Stimulated activated CD4-positive, alpha-beta T cell treated with anti-CD3 and anti-CD28 coated beads, Interleukin-1b, Interleukin-23, amount 100 ng/mL, for 48 hours (primary cell): ENCODE measurements around the gene FCER1A.
"Not testable (repeated sequence)": the region's sequence is repeated elsewhere in the genome, so short reads cannot be mapped to it uniquely, and the experiment has no call there.

ENCODE experiments used
- DNase-seq: peaks from one replicate; pipeline ENCODE4 v3.0.0-alpha.2; 2020

FCER1A gene

DNA sequence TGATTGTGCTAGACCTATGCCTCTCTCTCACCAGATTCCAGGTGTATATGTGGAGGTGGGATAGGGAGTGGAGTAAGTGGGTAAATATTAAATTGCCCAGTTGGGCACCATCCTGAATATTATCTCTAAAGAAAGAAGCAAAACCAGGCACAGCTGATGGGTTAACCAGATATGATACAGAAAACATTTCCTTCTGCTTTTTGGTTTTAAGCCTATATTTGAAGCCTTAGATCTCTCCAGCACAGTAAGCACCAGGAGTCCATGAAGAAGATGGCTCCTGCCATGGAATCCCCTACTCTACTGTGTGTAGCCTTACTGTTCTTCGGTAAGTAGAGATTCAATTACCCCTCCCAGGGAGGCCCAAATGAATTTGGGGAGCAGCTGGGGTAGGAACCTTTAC, at the start of gene FCER1A:
TSS of gene FCER1A (plus strand) at position 242 of the 400 bp plus-strand sequence. CDS start at position 271, 29 bp downstream.
- no peak for DNase-seq

DNA sequence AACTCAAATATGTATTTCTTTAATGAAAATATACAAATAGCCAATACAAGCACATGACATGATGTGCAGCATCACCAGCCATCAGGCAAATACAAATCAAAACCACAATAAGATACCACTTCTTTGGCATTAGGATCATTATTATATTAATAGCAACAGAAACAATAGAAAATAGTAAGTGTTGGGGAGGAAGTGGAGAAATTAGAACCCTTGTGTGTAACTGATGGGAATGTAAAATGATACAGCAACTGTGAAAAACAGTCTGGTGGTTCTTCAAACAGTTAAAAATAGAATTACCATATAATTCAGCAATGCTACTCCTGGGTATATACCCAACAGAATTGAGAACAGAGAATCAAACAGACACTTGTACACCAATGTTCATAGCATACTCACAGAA, 40.8 kb upstream of the FCER1A start:
- no peak for DNase-seq

DNA sequence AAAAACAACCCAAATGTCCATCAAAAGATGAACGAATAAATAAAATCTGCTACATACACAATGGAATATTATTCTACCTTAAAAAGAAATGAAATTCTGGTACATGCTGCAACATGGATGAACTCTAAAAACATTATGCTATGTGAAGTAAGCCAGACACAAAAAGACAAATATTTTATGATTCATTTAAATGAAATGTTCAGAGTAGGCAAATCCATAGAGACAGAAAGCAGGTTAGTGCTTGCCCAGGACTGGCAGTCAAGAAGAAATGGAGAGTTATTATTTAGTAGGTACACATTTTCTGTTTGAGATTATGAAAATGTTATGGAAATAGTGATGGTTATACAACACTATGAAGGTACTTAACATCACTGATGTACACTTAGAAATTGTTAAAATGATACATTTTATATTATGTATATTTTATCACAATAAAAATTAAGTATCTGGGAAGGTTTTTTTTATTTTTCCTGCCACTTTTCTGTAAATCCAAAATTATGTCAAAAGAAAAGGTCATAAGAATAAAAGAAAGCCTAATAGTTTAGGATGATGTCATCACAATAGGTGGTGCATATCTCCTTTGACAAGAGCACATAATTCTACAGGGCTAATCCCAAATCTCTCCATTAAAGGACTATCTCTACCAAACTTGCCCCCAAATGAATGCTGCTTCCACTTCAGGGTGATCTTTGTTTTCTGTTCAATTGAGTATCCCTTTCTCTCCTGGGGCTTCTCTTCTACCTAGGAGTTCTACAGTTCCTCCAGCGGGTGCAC, 40.2 kb upstream of the FCER1A start:
- DNase-seq = no peak

DNA sequence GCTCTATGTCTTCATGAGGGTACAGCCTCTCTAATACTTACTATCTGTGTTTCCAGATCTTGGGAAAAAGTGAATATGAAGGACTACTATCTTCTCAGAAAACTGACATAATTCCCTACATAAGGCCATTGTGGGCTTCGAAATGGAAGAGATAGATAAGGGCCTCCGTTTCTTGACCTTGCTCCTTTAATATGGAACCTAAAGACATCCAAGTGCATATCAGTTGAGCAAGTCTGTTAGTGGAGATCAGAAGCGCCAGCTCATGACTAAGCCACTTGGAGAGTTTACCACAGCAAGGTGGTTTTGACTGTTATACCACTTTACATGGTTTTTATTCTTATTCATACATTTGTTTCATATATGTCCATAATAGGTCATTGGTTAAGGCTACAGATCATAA, 35.3 kb upstream of the FCER1A start:
- no peak for DNase-seq

DNA sequence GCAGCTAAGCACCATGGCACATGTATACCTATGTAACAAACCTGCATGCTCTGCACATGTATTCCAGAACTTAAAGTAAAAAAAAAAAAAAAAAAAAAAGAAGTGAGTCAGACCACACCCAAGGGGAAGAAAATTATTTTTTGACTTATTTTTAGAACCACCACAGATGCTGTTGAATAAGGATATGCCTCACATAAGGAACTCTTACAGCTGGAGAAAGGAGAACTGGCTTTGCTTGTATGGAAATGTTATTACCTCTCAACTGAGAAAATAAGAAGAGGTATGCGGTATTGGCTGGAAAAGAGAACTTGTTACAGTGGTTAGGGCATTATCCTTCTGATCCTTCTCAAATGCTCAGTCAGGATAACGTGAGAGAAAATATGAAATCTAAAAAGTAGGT, 27.5 kb upstream of the FCER1A start:
- DNase-seq = no peak

DNA sequence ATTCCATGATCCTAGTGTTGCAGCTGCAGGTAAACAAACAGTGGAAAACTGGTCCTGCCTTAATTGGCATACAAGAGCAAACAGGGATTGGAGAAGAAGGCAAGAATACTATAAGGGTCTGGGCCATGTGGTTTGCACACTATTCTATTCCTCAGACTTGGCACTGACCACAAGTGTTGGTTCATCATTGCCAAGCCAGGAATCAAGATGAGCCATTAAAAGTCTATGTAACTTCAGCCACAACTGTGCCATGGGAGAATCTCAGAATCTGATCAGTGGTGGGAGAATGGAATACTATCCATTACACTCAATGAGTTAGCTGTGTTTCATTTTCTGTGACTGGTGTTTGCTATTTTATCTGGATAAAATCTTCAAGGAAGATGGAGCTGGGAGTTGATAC, 26.2 kb upstream of the FCER1A start:
- no peak for DNase-seq

DNA sequence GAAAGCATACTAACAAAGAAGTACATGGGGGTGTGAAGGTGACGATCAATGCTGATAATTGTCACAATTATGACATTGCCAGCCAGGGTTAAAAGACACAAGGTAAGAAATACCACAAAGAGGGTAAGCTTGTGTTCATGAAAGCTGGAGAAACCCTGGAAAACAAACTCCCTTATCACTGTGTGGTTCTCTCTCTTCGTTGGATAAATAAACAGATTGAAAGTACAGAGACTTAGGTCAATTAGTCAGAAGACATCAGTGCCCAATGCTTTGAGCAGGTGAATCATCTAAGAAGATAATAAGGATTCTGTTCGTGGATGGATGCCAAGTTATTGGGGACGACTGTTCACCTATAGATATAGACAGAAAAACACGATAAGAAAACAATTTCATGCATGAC, 22.4 kb upstream of the FCER1A start:
- no peak for DNase-seq

DNA sequence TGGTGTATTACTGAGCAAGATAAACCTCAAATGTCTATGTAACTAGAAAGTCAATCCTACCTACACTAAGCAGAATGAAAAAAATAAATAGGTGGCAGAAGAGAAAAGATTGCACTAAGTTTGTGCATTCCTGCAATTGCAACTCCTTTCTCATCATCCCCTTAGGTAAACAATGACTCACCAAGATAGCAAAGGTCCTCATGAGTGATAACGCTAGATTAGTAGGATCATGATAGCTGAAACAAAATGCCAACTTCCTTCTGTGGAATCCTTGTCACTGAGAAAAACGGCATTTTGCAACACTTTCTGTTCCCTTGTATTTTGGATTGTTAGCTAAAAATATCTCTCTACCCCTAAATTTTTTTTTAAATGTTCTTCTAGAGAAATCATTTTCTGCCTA, 20.0 kb upstream of the FCER1A start:
- DNase-seq = no peak

DNA sequence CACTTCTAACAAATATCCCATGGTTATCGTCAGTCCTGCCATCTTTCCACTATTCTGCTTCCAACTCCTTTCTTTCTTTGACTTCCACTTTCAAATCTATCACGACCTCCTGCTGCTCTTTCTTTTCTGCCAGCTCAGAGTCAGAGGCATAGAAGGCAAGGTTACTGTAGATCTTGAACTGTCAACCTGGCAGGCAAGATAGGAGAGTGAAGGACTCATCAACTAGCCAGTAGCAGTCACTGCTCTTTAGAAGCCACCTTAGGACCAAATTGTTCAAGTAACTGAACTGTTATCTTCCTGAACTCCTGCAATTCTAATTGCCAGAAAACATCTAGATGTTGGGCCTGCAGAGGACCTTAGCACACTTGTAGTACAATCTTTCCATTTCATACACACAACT, 13.1 kb upstream of the FCER1A start:
- DNase-seq = no peak

DNA sequence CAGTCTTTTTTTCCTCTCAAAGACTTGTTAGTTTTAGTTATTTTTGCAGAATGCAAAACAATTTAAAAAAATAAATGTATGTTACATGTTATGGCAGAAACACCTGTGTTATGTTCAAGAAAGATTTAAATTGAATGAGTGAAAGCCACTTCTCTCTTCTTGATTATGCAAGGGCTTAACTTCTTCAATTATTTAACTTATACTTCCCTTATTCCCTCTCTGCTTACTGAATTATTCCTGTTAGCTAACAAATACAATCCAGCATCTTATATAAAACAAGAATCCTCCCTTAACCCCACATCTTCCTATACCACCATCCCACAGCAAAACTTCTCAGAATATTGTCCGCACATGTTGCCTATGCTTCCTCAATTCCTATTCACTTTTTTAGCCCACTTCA, 10.7 kb upstream of the FCER1A start:
- no peak for DNase-seq

DNA sequence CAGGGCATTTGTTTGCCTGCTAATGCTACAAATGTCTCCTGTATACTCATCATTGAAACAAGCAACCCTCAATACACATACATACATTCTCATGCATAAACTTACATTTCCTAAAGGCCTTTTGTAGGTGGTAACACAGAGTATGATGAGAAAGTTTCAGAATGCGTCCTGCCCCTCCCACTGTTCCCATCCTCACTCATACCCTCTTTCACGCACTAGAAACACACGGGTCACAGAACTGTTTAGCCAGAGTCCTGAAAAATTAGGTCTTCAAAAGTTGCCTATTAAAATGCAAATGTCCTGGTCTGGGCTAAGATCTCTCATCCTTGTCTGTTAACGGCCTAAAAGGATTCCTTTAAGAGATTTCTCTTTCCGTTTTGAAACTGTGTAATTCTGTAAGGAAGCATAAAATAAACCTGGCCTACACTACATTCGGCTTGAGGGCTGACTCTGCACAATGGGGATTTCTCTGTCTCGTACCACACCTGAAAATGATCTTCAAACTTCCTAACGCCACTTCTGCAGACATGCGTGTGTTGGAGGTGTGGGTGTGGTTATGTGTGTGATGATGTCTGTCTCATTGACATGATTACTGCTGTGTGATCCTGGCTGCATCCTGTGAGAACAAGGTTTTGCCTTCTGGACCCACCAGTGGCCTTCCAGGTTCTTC, 5.3 kb upstream of the FCER1A start:
- DNase-seq = no peak

DNA sequence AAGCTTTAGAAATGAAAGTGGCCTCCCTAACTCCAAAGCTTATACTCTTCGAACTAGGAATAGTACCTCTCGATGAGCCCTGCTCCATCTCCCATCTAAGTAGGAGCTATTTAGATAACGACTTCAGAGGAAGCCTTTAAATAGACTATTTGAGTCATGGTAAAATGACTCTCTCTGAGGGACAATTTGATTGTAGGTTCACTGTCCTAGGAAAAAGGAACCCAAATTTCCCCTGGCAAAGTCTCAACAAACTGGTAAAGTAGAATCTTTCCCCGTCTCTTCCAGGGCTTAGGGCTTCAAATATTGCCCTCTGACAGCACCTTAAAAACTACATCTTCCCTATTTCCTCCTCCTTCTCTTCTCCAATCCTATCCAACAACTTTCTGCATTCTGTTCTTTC, 2.0 kb upstream of the FCER1A start:
- DNase-seq = no peak

DNA sequence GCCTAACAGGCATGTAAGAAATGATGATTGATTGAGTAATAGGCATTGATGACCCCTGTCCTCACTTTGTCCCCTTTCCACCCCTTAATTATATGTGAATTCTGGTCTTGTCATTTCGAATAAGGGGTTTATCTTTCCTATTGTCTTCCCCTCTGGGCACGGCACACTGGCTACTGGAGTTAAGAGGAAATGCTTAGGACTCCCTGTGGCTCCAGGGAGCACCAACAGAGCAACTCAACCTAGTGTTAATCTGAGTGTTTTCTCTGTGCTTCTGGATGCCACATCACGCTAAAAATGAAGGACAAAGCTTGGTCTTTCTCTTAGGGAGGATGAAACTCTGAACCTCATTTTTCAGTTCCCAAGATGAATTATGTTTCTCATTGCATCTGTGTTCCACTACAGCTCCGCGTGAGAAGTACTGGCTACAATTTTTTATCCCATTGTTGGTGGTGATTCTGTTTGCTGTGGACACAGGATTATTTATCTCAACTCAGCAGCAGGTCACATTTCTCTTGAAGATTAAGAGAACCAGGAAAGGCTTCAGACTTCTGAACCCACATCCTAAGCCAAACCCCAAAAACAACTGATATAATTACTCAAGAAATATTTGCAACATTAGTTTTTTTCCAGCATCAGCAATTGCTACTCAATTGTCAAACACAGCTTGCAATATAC, 5.3 kb downstream of the FCER1A start:
- DNase-seq = no peak

DNA sequence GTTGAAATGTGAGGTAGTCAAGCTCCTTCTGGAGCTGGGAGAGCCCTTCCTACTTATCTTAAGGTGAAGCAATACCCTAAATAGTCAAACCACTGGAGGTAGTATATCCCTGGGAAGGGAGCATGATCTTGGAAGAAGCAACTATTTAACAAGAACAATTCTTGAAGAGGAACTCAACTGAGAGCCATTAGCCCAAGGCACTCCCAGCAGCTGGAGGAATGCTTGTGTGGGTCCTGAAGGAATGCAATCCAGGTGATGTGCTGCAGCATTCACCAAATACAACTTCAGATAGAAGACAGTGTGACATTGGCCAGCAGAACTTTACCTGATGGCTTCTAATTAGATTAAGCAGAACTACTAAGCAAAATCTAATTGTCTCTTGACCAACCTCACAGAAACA, 9.5 kb downstream of the FCER1A start:
- no peak for DNase-seq

DNA sequence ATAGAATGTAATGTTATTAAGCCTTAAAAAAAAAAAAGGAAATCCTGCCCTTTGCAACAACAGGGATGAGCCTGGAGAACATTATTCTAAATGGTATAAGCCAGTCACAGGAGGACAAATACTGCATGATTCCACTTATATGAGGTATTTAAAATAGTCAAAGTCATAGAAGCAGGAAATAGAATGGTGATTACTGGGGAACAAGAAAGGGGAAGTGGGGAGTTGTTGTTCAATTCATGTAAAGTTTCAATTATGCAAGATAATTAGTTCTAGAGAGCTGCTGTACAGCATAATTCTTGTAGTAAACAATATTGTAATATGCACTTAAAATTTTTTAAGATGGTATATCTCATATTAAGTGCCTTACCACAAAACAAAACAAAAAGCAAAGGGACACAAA, 13.2 kb downstream of the FCER1A start:
- DNase-seq = no peak

DNA sequence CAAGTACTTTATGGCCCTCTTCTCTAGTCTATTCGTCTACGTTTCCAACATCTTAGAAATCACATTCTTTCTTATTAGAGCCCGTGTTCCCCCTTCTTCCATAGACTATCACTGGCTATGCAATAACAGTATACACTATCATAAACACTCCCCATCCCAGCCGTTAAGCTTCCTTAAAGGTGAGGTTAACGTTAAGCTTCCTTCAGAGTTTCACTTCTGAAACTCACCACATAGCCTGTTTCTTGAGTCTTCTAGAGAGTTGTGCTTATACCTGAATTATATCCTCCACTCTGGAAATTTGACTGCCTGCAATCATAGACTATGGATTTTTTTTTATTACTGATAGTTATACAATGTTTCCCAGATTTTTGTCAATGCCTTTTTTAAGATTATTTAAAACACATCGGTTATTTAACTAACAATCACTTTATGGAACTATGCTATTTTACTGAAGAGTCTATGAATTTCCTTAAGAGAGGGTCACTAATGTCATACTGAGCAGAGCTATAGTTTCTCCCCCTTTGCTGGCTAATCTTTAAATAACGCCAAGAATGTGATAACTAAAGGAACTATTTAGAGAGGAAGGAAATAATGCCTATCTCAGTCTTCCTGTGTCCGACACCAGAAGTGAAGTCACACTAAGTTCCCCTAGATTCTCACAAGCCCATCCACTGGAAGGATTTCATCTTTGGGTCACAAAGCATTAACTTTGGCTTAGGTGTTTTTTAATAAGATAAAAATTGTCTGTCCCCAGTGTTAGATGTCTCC, 16.8 kb downstream of the FCER1A start:
- DNase-seq = no peak

DNA sequence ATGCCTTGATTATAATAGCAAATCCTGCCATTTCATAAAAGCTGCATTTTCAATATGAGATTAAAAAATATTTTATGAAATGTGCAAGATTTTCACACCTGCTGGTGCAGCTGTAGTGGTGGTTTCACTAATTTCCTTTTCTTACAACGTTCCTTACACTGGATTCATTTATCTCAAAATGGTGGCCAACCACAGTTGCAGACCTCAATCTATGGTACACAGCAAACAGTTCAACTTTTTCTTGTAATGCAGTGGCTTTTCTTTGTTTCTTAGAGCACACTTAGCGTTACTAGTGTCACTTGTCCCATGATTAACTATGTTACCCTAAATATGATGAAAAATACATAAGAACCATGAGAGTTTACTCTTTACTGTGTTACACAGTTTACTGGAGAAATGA, 32.7 kb downstream of the FCER1A start:
- DNase-seq = no peak

DNA sequence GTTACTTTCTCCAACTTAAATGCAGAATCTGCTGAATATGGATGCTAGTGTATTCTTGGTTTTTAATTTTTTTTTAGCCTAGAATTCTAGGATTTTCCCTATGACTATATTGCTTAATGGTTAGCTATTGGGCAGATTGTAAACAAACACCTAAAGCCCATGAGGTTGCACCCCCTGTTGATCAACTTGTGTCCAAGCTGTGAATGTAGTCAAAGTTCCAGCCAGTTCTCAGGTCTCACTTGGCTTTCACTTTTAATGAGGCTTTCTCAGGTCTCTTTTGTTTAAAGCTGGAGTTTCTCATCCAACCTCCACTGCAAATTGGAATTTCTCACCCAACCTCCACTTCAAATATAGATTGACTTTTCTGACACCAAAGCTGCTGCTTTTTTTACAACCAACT, 35.9 kb downstream of the FCER1A start:
- DNase-seq = no peak

DNA sequence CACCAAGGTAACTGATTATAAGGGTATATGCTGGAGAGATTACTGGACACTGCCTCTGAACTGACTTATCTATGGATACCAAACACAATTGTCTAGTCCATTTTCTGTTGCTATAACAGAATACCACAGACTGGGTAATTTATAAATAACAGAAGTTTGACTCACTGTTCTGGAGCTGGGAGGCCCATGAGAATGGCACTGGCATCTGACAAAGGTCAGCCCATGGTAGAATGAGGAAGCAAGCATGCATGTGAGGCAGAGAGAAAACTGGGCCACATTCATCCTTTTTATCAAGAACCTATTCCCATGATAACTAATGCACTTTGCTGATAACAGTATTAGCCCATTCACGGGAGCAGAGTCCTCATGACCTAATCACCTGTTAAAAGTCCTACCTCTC, 37.4 kb downstream of the FCER1A start:
- DNase-seq = no peak

DNA sequence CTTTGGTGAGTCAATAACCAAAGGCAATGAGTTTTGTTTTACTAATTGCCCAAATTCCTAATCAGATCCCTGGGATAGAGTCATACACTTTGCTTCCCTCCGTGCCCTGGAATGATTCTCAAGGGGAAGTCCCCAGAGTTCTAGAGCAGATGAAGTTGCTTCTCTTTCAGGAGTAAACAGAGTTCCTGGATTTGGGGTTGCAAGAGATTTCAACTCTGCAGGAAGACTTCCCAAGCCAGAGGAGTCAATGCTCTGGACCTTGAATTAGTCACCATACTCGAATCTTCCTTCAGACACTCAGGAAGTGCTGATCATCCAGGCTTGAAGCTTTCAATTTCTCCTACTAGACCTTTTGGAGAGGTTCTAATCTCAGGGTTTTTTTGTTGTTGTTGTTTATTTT, 39.6 kb downstream of the FCER1A start:
- no peak for DNase-seq

DNA sequence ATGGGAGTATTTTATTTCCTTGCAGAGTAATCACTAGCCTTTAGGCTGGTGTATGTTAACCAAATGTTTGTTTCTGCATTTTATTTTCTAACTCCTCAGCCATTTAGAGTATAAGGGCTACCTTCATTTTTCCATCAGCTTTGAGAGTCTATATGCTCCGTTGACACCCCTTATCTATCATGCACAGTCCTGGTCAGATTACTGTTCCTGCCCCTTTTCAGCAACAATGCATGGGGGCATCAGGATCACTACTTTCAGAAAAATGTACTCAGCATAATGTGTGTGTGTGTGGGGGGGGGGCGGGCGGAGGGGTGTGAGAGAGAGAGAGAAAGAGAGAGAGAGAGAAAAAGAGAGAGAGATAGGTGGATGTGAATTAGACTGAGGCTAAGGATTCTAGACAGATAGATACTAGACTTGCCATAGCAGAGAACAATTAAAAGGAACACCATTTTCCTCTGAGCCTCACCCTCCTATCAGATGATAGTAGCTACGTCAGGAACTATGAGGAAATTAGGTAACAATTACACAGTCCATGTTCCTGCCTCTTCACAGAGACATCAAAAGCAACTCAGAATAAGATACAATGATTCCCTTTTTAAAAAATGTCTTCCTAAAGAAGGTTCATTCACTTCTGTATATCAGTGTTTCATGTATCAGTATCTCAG, 40.8 kb downstream of the FCER1A start:
- DNase-seq = no peak

DNA sequence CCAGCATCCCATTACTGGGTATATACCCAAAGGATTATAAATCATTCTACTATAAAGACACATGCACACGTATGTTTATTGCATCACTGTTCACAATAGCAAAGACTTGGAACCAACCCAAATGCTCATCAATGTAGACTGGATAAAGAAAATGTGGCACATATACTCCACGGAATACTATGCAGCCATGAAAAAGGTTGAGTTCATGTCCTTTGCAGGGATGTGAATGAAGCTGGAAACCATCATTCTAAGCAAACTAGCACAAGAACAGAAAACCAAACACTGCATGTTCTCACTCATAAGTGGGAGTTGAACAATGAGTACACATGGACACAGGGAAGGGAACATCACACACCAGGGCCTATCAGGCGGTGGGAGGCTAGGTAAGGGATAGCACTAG, 47.2 kb downstream of the FCER1A start:
- not testable (repeated sequence) for DNase-seq

DNA sequence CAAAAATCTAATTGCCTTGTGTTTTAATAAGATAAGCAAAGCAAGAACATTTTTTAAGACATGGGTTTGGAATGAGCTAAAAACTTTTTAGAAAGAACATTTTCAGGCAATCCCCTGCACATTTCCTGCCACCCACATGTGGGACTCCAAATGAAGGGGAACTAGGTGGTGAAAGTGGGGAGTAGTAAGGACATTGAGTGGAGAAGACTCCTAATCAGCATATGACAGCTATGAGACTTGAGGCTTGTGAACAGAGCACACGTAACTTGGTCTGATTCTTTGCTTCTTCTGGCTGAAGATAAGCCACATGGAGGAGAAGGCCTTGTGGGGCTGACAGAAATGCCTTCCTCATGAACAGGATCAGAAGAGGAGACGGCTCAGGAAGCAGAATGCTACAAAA, 50.3 kb downstream of the FCER1A start:
- DNase-seq = no peak
